ENCODE measurements around the gene VPS45. TPM values are rescaled to one million over a fixed set of nuclear protein-coding genes. Genes with fewer than 3 reads are reported as not detected.

VPS45 gene
- total RNA-seq, 1 experiment from 2014 or later: 28.2 TPM

DNA sequence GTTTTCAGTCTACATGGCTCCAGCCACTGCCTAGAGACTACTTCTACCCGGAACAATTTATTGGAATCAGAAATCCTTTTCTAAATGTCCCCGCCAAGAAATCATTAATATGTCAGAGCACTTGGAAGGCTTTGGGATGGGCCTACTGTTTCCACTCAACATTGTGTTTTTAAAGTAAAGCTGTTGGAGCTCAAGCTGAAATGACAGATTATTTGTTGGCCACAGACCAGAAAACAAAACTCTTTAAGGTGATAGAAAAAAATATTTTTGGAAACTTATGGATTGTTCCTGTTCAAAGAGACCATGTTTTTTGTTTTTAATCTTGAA, 496 bp downstream of the VPS45 start:
- ChIA-PET POLR2A (interaction anchor here (0.5 to 2.4 kb wide), 6 partner anchors 43 to 458 kb away, joined by 3 to 16 read pairs (median 5); partner anchors contain the start of gene OTUD7B), CTCF (interaction anchor here (1.2 to 2.3 kb wide), 4 partner anchors 98 to 126 kb away, joined by 3 to 10 read pairs (median 8); no protein-coding TSS in a partner anchor)
- Mint-ChIP-seq H3K27me3 (ENCODE audit: low read depth) (no peaks in the 10 kb centered on the region), H3K9me3 (no peaks in the 10 kb centered on the region), H3K27ac (peak overlapping the region; percentile 62; the same call in 1 of the 2 replicates), H3K4me1 (peaks cover 20% of the 10 kb centered on the region), H3K36me3 (peaks cover 23% of the 10 kb centered on the region), H3K4me3 (peak overlapping the region; percentile 96)
- no peak for ATAC-seq
- TF ChIP-seq GTF2I (CRISPR knock-in tag; conservative IDR thresholded peaks at IDR 0.05): no peak
- DNase-seq (ENCODE audit: low spot score): no peak

DNA sequence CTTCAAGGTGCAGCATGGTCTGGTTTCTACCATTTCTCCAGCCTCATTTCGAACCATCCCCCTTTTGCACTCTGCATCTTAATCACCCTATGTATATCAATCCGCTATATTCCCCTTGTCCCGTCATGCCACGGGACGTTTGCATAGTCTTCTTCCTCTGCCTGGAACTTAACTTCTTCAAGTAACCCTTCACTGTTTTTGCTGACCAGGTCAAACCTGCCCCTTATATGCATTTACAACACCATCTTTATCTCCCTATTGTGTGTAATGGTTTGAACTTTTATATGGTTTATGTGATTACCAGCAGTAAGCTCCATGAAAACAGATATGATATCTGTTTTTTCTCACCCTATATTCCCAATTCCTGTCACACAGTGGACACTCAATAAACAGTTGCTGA, 2.3 kb downstream of the VPS45 start:
- Mint-ChIP-seq H3K4me1 (peaks cover 20% of the 10 kb centered on the region), H3K27ac (no peak overlapping the region), H3K4me3 (peak overlapping the region; percentile 7; the same call in 1 of the 2 replicates), H3K36me3 (peaks cover 34% of the 10 kb centered on the region), H3K27me3 (ENCODE audit: low read depth) (no peaks in the 10 kb centered on the region), H3K9me3 (no peaks in the 10 kb centered on the region)
- ATAC-seq: no peak
- ChIA-PET CTCF (no interaction called here), POLR2A (no interaction called here)
- TF ChIP-seq, protein P1, sequence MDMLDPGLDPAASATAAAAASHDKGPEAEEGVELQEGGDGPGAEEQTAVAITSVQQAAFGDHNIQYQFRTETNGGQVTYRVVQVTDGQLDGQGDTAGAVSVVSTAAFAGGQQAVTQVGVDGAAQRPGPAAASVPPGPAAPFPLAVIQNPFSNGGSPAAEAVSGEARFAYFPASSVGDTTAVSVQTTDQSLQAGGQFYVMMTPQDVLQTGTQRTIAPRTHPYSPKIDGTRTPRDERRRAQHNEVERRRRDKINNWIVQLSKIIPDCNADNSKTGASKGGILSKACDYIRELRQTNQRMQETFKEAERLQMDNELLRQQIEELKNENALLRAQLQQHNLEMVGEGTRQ (CRISPR knock-in tag; IDR thresholded peaks at IDR 0.05): no peak
- no peak for TF ChIP-seq NFYB (CRISPR knock-in tag; conservative IDR thresholded peaks at IDR 0.05; ENCODE audit: low read depth)
- TF ChIP-seq, protein P2, sequence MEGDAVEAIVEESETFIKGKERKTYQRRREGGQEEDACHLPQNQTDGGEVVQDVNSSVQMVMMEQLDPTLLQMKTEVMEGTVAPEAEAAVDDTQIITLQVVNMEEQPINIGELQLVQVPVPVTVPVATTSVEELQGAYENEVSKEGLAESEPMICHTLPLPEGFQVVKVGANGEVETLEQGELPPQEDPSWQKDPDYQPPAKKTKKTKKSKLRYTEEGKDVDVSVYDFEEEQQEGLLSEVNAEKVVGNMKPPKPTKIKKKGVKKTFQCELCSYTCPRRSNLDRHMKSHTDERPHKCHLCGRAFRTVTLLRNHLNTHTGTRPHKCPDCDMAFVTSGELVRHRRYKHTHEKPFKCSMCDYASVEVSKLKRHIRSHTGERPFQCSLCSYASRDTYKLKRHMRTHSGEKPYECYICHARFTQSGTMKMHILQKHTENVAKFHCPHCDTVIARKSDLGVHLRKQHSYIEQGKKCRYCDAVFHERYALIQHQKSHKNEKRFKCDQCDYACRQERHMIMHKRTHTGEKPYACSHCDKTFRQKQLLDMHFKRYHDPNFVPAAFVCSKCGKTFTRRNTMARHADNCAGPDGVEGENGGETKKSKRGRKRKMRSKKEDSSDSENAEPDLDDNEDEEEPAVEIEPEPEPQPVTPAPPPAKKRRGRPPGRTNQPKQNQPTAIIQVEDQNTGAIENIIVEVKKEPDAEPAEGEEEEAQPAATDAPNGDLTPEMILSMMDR (IDR thresholded peaks at IDR 0.05): no peak
- TF ChIP-seq, protein P3, sequence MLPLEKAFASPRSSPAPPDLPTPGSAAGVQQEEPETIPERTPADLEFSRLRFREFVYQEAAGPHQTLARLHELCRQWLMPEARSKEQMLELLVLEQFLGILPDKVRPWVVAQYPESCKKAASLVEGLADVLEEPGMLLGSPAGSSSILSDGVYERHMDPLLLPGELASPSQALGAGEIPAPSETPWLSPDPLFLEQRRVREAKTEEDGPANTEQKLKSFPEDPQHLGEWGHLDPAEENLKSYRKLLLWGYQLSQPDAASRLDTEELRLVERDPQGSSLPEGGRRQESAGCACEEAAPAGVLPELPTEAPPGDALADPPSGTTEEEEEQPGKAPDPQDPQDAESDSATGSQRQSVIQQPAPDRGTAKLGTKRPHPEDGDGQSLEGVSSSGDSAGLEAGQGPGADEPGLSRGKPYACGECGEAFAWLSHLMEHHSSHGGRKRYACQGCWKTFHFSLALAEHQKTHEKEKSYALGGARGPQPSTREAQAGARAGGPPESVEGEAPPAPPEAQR (CRISPR knock-in tag; IDR thresholded peaks at IDR 0.05): no peak
- TF ChIP-seq, protein P4, sequence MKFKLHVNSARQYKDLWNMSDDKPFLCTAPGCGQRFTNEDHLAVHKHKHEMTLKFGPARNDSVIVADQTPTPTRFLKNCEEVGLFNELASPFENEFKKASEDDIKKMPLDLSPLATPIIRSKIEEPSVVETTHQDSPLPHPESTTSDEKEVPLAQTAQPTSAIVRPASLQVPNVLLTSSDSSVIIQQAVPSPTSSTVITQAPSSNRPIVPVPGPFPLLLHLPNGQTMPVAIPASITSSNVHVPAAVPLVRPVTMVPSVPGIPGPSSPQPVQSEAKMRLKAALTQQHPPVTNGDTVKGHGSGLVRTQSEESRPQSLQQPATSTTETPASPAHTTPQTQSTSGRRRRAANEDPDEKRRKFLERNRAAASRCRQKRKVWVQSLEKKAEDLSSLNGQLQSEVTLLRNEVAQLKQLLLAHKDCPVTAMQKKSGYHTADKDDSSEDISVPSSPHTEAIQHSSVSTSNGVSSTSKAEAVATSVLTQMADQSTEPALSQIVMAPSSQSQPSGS (CRISPR knock-in tag; IDR thresholded peaks at IDR 0.05; ENCODE audit: borderline replicate concordance, low read depth): no peak
- no peak for TF ChIP-seq NR1H2 (CRISPR knock-in tag; IDR thresholded peaks at IDR 0.05)
- TF ChIP-seq, protein P5, sequence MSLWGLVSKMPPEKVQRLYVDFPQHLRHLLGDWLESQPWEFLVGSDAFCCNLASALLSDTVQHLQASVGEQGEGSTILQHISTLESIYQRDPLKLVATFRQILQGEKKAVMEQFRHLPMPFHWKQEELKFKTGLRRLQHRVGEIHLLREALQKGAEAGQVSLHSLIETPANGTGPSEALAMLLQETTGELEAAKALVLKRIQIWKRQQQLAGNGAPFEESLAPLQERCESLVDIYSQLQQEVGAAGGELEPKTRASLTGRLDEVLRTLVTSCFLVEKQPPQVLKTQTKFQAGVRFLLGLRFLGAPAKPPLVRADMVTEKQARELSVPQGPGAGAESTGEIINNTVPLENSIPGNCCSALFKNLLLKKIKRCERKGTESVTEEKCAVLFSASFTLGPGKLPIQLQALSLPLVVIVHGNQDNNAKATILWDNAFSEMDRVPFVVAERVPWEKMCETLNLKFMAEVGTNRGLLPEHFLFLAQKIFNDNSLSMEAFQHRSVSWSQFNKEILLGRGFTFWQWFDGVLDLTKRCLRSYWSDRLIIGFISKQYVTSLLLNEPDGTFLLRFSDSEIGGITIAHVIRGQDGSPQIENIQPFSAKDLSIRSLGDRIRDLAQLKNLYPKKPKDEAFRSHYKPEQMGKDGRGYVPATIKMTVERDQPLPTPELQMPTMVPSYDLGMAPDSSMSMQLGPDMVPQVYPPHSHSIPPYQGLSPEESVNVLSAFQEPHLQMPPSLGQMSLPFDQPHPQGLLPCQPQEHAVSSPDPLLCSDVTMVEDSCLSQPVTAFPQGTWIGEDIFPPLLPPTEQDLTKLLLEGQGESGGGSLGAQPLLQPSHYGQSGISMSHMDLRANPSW (CRISPR knock-in tag; conservative IDR thresholded peaks at IDR 0.05; ENCODE audit: low read depth): no peak
- TF ChIP-seq, protein P6, sequence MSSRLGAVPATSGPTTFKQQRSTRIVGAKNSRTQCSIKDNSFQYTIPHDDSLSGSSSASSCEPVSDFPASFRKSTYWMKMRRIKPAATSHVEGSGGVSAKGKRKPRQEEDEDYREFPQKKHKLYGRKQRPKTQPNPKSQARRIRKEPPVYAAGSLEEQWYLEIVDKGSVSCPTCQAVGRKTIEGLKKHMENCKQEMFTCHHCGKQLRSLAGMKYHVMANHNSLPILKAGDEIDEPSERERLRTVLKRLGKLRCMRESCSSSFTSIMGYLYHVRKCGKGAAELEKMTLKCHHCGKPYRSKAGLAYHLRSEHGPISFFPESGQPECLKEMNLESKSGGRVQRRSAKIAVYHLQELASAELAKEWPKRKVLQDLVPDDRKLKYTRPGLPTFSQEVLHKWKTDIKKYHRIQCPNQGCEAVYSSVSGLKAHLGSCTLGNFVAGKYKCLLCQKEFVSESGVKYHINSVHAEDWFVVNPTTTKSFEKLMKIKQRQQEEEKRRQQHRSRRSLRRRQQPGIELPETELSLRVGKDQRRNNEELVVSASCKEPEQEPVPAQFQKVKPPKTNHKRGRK (CRISPR knock-in tag; IDR thresholded peaks at IDR 0.05; ENCODE audit: borderline replicate concordance): no peak
- TF ChIP-seq, protein P7, sequence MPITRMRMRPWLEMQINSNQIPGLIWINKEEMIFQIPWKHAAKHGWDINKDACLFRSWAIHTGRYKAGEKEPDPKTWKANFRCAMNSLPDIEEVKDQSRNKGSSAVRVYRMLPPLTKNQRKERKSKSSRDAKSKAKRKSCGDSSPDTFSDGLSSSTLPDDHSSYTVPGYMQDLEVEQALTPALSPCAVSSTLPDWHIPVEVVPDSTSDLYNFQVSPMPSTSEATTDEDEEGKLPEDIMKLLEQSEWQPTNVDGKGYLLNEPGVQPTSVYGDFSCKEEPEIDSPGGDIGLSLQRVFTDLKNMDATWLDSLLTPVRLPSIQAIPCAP (CRISPR knock-in tag; IDR thresholded peaks at IDR 0.05): no peak
- no peak for TF ChIP-seq GTF2I (CRISPR knock-in tag; conservative IDR thresholded peaks at IDR 0.05)
- DNase-seq (ENCODE audit: low spot score): no peak

Measured in WTC11 (cell line).